ENCODE data around the gene CC2D1B. TPM values are rescaled to one million over a fixed set of nuclear protein-coding genes. Genes with fewer than 3 reads are reported as not detected.

CC2D1B gene
- total RNA-seq, 1 experiment from 2014 or later, result 25.3 TPM

DNA sequence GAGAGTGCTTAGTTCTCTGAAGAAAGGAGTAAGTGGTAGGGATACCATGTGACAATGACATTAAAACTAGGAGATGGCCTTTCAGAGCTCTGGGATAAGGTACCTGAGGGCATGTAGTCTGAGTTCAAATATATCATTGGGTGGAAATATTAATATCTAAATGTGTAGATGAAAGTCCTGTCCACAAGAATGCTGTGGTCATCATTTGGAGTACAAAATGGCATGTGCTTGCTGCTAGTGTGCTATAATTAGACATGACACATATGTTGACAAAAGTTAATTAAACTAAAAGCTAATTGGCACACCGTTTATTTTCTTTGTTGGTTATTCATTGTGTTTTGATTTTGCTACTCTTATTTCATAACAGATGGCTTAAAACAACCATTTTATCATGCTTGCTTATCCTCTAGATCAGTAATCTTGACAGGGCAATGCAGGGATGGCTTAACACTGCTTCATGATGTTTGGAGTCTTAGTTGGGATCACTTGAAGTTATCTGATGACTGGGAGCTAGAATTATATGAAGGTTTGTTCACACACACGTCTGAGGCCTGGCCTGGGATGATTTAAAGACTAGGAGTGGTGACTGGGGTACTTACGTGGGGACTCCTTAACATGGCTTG is 31.0 kb downstream of the CC2D1B start:
- Histone ChIP-seq H3K9me3 (no peaks in the 10 kb centered on the region), H3K36me3 (peaks cover 5% of the 10 kb centered on the region; the same call in 1 of the 2 replicates), H3K4me3 (no peak overlapping the region), H3K27me3 (no peaks in the 10 kb centered on the region)
- no peak for DNase-seq

DNA sequence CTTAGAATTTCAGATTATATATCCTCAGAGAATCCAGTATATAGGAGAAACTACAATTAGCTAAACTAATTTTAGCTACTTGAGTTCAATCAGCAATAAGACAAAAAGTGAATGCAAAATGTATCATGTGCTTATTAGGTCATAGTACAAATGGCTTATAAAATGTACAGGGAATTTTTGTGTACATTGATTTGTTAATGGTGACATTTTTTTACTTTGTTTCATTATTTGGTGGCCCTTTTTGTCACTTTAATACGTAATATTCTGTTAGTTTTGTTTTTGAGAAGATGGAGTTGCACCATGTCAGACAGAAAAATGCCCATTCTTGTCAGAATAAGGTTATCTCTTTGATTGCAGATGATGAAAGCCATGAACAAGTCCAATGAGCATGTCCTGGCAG is 33.6 kb downstream of the CC2D1B start:
- DNase-seq, result no peak
- Histone ChIP-seq H3K36me3 (peaks cover 5% of the 10 kb centered on the region; the same call in 1 of the 2 replicates), H3K9me3 (no peaks in the 10 kb centered on the region), H3K4me3 (no peak overlapping the region), H3K27me3 (no peaks in the 10 kb centered on the region)

DNA sequence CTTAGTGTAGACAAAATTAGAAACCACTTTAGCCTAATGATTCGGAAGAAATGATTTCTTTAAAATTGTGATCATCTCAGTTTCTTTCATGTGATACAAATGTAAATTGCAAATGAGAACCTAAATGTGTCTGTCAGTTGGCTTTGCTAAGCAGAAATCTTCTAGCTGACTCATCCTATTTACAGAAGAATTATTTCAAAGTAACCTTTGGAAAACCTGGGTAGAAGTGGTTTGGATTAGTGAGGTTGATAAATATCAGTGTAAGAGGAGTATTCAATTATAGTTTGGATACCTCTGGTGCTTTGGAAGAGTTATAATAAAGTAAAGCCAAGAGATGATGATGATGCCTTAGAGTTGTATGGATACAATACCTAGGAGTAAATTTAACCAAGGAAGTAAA is 37.4 kb downstream of the CC2D1B start:
- Histone ChIP-seq H3K27me3 (no peaks in the 10 kb centered on the region), H3K4me3 (no peak overlapping the region), H3K9me3 (no peaks in the 10 kb centered on the region), H3K36me3 (no peaks in the 10 kb centered on the region)
- no peak for DNase-seq

DNA sequence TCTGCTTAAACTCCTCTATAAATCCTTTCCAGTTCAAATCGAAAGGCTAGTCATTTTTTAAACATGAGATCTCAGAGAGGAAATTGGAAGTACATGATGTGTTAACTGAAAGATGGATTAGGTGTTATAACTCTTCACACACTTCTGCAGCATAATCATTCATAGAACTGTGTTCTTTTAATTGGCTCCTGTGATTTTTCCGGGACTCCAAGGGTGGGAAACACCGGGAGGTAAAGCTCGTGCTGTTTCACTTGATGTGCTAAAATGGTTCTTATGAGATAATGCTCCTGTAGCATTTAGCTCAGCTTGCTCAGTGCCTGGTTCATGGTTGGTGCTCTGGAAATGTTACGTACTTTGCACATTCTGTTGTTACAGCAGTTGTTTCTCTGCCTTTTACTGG is 40.2 kb downstream of the CC2D1B start:
- no peaks in the 10 kb centered on the region for H3K9me3 ChIP-seq
- no peaks in the 10 kb centered on the region for H3K36me3 ChIP-seq

DNA sequence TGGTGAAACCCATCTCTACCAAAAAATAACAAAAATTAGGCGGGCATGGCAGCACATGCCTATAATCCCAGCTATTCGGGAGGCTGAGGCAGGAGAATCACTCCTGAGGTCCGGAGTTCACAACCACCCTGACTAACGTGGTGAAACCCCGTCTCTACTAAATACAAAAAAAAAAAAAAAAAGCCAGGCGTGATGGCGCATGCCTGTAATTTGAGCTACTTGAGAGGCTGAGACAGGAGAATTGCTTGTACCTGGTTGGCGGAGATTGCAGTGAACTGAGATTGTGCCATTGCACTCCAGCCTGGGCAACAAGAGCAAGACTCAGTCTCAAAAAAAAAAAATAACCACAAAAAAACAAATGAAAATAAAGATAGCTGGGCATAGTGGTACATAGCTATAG is 42.3 kb downstream of the CC2D1B start:
- DNase-seq, result no peak
- Histone ChIP-seq H3K27me3 (no peaks in the 10 kb centered on the region), H3K9me3 (no peaks in the 10 kb centered on the region), H3K4me3 (no peak overlapping the region), H3K36me3 (no peaks in the 10 kb centered on the region)

More for the DNA sequence above, 40.2 kb downstream of the CC2D1B start:
- Histone ChIP-seq H3K27me3 (no peaks in the 10 kb centered on the region), H3K4me3 (no peak overlapping the region)
- no peak for DNase-seq

DNA sequence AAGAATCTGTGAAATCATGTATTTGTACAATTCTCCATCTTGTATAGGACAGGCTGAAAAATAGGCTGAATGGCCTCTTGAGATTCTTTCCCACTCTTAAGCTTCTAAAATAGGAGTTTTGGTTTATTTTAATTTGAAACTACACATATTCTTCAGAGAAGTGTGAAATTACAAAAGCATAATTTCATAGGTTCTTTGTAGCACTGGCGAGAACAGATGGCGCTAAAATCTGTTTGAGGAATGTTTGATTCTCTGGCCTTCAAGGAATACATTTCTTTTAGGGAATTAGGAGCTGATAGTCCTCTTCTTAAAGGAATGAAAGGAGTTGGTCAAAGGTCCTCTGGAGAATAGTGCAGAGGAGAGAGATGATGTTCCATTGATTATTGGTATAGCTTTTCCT is 44.9 kb downstream of the CC2D1B start:
- no peak overlapping the region for H3K4me3 ChIP-seq
- no peak for DNase-seq
- H3K9me3 ChIP-seq, result no peaks in the 10 kb centered on the region
- no peaks in the 10 kb centered on the region; the same call in 1 of the 2 replicates for H3K27me3 ChIP-seq
- H3K36me3 ChIP-seq, result no peaks in the 10 kb centered on the region

DNA sequence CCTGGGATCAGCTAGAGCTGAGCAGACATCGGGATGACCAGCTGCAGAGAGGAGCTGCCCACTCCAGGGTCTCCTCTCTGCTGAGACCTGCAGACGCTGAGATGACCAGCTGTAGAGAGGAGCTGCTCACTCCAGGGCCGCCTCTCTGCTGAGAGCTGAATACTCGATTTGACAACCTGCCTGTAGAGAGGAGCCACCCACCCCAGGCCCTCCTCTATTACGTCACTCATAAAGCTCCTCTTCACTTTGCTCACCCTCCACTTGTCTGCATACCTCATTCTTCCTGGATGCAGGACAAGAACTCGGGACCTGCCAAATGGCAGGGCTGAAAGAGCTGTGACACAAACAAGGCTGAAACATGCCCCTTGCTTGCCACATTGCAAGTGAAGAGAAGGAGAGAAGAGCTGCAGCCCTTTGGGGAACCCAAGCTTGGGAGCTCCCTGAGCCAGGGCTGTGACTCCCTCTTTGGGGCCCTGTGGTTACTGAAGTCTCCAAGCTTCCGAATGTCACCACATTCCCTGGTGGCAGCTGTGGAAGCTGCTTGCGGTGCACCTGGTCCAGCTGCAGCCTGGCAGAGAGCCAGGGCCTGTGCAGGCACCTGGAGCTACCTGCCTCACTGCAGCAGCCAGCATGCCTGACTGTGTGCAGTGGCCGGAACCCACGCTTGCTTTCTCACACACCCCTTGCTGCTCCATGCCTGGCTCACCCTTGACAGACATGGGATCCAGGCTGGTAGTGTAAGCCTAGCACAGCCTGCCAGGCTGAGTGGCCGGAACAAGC is 59.6 kb downstream of the CC2D1B start:
- DNase-seq, result no peak
- H3K27me3 ChIP-seq, result no peaks in the 10 kb centered on the region

DNA sequence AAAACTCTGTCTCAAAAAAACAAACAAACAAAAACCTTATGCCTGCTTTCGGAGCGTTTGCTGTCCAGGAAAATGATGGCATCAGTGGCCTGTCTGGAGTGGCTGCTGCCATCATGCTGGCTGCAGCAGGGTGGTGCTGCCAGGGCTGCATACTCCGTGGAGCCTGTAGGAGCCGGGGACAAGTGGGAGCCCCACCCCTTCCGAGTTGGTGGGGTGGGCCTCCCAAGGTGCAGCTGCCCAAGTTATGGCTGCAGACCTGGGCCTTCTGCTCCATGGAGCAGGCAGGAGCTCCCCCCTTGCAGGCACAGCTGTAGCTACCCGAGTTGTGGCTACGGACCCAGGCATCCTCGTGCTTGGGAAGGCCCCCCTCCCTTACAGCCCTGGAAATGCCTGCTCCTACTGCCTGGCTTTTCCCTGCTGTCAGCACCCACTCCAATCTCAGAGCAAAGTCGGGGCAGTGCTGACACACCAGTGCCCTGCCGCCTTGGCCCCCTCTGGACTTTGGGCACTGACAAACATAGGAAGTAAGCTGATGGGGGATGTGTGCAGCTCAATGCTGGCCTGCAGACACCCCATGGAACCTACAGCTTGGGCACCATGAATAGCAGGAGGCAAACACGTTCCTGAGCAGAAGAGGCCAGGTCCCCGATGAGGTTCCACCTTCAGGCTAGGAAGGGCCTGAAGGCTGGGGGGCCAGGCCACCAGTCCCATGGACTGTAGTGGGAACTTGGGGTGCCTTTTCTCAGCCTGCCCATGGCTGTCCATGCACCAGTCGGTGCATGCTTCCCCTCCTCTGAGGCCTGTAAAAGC is 60.4 kb downstream of the CC2D1B start:
- Histone ChIP-seq H3K4me3 (no peak overlapping the region), H3K9me3 (no peaks in the 10 kb centered on the region), H3K36me3 (peaks cover 3% of the 10 kb centered on the region; the same call in 1 of the 2 replicates), H3K27me3 (no peaks in the 10 kb centered on the region)
- DNase-seq, result no peak

More for the DNA sequence above, 59.6 kb downstream of the CC2D1B start:
- Histone ChIP-seq H3K4me3 (no peak overlapping the region), H3K36me3 (peaks cover 3% of the 10 kb centered on the region; the same call in 1 of the 2 replicates), H3K9me3 (no peaks in the 10 kb centered on the region)

Other genes with a start within 250 kb of the CC2D1B start
- 16.6 and 24.2 TPM in 2 replicates for gene ZFYVE9, start 224.1 kb downstream of the CC2D1B start, total RNA-seq (2014; rRNA removed; shearing (Covaris generic); ENCODE audit: low replicate concordance)
- gene ORC1, start 38.2 kb upstream of the CC2D1B start, total RNA-seq (2014; rRNA removed; shearing (Covaris generic); ENCODE audit: low replicate concordance), result 16.0 and 23.1 TPM in 2 replicates
- gene PRPF38A, start 38.4 kb upstream of the CC2D1B start, total RNA-seq (2014; rRNA removed; shearing (Covaris generic); ENCODE audit: low replicate concordance), result 10.0 and 14.1 TPM in 2 replicates
- 10.9 and 60.2 TPM in 2 replicates for gene TUT4, start 186.9 kb upstream of the CC2D1B start, total RNA-seq (2014; rRNA removed; shearing (Covaris generic); ENCODE audit: low replicate concordance)
- 21.2 and 22.5 TPM in 2 replicates for gene GPX7, start 236.2 kb upstream of the CC2D1B start, total RNA-seq (2014; rRNA removed; shearing (Covaris generic); ENCODE audit: low replicate concordance)